ENCODE data around the gene TGOLN2.
"Not testable (repeated sequence)": the region's sequence is repeated elsewhere in the genome, so short reads cannot be mapped to it uniquely, and the experiment has no call there.

TGOLN2 gene

DNA sequence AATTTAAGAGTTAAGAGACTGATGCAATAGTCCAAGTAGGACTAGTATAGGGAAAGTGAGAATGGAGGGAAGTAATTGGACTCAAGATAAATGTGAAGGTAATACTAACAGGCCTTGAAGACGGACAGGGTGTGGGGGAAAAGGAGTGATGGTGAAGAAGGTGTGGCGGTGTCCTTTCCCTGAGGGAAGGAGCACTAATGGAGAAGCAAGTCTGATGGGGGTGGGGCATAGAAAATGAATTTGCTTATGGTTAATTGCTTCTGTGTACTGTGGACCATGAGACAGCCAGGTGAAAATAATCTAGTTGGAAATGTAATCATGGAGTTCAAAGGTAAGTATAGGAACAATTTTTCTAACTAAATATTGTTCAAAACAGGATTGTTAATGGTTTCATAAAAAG, 7.1 kb upstream of the TGOLN2 start:
- DNase-seq: no peak

DNA sequence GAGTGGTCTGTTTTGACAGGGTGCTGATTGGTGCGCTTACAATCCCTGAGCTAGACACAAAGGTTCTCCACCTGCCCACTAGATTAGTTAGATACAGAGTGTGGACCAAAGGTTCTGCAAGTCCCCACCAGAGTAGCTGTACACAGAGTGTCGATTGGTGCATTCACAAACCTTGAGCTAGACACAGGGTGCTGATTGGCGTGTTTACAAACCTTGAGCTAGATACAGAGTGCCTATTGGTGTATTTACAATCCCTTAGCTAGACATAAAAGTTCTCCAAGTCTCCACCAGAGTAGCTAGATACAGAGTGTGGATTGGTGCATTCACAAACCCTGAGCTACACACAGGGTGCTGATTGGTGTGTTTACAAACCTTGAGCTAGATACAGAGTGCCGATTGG, 6.1 kb upstream of the TGOLN2 start:
- not testable (repeated sequence) for DNase-seq

DNA sequence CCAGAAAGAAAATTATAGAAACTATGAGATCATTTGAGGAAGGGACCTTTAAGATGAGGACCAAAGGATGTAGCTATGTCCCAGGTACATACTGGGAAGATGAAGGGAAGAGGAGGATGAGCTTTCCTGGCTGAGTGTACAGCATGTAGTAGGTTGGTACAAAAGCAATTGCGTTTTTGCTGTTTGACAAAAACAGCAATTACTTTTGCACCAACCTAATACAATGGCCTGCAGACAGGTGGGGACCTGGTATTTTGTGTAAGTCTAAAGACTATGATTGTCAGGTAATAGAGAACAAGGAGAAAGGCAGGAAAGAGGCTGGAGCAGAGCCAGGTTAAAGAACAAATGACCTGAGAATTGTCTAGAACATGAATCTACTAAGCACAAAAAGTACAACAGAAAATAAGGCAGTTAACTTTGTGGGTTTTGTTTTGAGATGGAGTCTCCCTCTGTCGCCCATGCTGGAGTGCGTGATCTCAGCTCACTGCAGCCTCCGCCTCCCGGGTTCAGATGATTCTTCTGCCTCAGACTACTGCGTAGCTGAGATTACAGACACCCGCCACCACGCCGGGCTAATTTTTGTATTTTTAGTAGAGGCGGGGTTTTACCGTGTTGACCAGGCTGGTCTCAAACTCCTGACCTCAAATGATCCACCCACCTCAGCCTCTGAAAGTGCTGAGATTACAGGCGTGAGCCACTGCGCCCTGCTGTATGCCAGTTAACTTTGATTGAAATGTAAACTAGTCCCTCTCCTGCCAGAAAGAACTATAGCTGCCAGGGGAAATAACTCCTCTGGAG, 3.2 kb upstream of the TGOLN2 start:
- DNase-seq: no peak

DNA sequence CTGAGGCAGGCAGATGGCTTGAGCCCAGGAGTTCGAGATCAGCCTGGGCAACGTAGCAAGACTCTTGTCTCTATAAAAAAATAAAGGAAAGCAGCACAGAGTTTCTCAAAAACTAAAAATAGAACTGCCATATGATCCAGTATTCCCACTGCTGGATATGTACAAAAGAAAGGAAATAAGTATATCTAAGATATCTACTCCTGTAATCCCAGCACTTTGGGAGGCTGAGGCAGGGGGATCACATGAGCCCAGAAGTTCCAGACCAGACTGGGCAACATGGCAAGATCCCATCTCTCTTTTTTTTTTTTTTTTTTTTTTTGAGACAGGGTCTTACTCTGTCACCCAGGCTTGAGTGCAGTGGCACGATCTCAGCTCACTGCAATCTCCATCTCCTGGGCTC, 1.9 kb upstream of the TGOLN2 start:
- not testable (repeated sequence) for DNase-seq

DNA sequence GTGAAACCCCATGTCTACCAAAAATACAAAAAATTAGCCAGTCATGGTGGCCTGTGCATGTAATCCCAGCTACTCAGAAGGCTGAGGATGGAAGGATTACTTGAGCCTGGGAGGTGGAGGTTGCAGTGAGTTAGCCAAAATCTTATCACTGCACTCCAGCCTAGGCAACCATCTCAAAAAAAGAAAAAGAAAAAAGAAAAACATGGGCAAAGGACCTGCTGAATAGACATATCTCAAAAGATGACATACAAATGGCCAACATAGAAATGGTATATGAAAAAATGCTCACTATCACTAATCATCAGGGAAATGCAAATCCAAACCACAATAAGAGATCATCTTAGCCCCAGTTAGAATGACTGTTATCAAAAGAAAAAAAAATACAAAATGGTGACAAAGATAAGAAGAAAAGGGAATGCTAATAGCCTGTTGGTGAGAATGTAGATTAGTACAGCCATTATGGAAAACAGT, 1.4 kb upstream of the TGOLN2 start:
- no peak for DNase-seq

DNA sequence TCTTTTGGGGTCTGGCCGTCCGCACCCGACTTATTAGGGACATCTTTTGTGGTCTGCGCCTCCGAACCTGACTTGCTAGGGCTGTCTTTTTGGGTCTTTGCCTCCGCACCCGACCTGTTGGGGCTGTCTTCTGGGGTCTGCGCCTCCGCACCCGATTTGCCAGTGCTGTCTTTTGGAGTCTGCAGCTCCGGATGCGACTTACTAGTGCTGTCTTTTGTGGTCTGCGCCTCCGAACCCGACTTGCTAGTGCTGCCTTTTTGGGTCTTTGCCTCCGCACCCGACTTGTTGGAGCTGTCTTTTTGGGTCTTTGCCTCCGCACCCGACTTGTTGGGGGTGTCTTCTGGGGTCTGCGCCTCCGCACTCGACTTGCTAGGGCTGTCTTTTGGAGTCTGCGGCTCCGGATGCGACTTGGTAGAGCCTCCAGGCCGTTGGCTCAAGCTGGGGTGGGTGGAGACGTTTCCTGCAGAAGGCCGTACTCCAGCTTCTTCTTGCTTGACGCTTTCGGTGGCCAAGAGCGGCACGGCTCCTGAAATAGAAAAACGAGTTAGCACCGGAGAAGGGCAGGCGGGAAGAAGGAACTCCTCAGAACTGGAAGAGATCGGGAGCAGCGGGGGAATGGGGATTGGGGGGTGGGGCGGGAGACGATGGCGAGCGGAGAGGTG, 498 bp downstream of the TGOLN2 start:
- no peak for DNase-seq

DNA sequence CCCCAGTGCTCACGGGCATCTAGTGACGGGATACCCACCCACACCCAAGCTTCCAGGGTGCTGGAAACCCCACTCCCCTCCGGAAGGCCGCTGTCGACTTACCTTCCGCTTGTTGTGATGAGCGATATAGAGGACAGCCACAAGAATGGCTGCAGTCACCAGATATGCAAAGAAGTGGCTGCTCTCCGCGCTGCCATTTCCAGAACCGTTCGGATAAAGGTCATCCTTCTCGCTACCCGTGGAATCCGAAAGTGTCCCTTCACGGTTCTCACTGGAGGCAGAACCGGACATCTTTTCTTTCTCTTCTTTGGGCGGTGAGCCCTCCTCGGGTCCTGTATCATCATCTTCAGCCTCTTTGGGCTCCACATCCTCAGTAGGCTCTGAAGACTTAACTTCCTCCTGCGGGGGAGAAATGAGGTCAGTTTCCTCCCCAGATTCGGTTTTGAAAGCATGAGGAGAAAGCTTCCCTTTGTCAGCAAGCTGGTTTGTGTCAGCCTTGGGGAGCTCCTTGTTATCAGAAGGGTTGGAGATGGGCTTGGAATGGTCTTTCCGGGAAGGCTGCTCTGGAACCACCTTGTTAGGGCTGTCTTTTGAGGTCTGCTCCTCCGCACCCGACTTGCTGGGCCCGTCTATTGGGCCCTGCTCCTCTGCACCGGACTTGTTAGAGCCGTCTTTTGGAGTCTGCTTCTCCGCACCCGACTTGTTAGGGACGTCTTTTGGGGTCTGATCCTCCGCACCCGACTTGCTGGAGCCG, 1.2 kb downstream of the TGOLN2 start:
- no peak for DNase-seq

DNA sequence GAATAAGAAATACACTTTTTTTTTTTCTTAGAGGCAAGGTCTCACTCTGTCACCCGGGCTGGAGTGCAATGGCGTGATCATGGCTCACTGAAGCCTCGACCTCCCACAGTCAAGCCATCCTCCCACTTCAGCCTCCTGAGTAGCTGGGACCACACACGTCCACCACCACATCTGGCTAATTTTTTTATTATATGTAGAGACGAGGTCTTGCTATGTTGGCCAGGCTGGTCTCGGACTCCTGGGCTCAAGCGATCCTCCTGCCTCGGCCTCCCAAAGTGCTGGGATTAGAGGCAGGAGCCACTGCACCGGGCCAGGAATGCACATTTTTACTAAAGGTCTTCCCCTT, 2.4 kb downstream of the TGOLN2 start:
- no peak for DNase-seq

DNA sequence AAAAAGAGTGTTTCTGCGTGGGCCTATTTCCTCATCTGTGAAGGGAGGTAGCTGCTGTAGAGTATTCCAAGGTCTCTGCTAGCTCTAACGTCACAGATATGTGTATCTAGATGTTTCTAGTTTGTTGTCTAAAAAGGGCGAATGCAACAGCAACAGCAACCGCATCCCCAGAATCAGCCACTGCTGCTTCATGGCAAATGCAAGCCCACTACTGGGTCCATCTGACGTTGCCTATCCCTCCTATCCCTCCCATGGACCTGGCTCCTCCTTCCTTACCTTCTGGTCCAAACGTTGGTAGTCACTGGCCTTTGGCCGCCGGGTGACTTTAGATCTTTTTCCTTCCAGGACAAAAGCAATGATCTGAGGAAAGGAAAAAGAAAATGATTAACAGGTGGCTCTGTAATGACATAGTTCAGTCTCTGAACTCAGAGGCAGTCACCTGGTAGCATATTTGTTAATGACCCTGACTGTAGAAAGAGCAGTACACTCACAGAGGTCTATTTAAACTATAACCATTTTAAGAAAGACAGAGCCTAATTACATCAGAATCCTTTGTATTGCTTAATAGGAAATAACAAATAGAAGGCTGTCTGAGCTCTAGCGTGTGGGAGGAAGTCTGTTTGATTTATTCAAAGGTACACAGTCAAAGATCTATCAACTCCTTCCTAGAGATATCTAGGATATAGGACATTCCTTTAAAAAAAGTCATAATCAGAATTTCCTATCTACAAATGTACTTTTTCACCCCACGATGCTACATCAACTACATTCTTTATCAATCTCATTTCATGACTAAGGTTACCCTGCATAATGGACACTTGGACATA, 2.9 kb downstream of the TGOLN2 start:
- DNase-seq: no peak

DNA sequence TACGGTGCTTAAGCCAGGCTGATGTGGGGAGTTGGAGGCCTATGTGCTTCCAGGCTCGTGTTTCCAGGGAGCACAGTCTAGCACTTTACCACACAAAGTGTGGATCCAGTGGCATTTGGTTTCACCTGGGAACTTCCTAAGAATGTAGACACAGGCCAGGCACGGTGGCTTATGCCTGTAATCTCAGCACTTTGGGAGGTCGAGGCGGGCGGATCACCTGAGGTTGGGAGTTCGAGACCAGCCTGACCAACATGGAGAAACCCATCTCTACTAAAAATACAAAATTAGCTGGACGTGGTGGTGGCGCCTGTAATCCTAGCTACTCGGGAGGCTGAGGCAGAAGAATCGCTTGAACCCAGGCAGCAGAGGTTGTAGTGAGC, 3.8 kb downstream of the TGOLN2 start:
- not testable (repeated sequence) for DNase-seq

DNA sequence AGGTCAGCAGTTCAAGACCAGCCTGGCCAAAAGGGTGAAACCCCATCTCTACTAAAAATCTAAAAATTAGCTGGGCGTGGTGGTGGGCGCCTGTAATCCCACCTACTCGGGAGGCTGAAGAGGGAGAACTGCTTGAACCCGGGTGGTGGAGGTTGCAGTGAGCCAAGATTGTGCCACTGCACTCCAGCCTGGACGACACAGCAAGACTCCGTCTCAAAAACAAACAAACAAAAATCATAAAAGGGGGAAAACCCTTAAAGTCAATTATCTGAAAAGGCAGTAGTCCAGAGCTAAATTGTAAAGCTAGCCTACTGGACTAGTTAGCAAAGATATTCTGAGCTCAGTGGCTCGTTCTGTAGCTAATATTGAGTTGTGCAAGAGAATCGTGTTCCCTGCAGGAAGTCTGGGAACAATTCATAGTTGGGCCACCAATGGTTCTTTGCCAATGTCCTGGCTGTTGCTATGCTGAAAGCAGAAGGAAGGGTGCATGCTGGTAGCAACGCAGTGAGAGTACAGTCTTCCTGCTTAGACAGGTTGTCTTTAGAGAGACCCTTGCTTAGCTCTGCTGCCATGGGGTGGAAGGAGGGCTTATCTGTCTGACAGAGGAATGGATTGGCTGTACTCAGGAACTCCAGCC, 4.3 kb downstream of the TGOLN2 start:
- no peak for DNase-seq

DNA sequence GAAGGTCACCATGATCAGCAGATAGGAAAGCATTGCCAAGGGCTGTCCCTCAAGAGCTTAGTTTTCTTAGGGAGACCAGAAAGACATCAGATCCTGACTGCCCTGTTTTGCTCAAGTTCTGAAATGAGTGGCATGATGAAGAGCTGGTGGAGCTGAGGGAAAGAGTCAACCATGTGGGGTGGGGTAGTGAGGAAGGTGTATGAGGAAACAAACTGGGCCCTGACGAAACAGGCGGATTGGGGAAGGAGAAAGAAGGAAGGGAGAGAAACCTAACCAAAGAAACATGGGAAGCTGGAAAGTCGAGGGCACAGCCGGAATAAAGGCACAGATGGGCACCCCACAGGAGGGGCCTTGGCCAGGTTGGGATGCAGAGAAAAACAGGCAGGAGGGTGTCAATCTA, 8.0 kb downstream of the TGOLN2 start:
- no peak for DNase-seq

DNA sequence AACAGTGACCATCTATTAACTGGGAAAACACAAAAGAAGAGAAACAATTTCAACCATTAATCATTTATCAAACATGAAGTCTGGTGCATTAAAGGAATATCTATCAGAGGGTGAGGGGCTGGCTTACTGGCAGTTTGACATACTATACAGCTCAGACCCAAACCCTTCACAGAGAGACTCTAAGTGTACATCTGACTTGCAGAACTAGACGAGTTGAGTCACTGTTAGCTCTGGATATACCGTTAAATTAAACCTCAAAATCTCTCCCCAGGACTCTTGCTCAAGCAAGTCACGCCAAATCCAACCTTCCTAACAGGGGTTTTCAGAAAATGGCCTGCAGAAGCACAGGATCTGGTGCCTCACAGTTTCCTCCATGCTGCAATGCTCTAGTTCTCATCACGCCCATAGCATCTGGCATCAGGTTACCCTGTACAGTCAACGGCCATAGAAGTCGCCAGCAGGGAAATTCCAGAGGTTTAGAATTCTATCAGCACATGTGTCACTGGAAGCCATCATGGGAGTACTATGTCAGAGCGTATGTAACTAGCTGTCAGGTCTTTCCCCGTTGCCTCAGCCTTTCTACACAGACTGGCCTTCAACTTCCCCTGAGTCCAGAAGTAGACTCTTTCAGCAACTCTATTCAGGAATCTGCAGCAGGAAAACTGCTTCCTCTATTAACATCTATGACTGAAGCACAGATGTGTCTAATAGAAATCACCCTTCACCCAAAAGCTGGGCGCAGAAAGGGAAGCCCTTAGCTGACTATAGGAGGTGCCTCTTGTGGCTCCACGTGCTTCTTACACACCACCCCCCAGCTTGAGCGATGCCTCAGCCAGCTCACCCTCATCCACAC, 9.3 kb downstream of the TGOLN2 start:
- DNase-seq: no peak

DNA sequence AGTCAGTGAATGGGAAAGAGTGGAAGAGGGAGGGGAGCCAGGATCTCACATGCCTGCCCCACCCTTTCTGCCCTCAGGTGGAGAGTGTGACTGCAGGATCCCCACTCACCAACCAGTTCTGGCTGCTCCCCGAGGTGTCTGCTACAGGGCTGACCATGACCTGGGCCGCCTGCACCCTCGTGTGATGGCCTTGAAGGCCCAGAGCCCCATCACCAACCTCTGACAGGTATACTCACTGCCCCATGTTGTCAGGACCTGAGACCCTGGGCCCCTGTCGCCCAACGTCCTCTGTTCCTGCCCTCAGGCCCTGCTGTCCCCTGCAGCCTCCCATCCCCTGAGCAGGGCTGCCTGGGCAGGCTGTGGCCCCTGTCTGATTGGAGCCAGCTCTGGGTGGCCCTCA, 11.9 kb downstream of the TGOLN2 start:
- DNase-seq: not testable (repeated sequence)

DNA sequence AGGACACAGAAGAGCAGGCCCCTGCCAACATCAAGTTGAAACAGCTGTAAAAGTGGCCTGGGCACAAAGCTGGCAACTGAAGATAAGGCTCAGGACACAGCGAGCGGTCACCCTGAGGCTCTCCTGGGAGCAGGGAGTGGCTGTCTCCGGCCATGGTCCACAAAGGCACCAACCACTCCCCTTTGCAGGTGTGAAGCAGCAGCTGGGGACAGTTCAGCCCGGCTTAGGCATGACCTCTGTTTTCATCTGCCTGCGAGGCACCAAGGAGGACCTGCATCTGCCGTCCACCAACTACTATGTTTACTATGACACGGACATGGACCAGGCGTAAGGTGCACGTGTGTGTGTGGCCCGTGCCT, 12.9 kb downstream of the TGOLN2 start:
- no peak for DNase-seq

DNA sequence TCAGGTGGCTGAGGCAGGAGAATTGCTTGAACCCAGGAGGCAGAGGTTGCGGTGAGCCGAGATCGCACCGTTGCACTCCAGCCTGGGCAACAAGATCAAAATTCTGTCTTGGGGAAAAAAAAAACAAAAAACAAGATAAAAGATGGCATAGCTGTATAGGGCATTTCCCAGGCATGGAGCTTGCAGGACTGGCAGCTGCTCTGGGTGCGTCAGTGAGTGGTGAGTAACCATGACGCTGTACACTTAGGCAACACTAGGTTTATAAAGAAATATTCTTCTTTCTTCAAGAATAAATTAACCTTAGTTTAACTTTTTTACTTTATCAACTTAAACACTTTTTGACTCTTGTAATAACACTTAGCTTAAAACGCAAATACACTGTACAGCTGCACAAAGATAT, 15.4 kb downstream of the TGOLN2 start:
- no peak for DNase-seq

DNA sequence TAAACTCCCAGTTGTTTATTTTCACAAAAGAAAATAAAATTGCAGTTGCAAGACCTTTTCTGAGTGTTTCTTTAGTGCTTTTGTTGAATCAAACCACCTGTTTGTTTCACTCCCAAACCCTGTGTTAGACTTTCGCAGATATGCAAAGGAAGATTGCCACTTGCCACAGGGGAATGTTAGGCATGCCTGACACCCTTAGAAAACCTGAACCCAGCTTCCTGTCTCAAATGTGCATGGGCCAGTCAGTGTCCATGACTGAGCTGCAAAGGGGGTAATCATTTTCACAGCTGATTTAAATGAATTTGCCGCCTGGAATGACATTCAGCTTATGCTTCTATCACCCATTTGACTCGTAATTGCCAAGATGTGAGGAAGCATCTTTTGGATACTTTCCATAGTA, 17.5 kb downstream of the TGOLN2 start:
- no peak for DNase-seq

DNA sequence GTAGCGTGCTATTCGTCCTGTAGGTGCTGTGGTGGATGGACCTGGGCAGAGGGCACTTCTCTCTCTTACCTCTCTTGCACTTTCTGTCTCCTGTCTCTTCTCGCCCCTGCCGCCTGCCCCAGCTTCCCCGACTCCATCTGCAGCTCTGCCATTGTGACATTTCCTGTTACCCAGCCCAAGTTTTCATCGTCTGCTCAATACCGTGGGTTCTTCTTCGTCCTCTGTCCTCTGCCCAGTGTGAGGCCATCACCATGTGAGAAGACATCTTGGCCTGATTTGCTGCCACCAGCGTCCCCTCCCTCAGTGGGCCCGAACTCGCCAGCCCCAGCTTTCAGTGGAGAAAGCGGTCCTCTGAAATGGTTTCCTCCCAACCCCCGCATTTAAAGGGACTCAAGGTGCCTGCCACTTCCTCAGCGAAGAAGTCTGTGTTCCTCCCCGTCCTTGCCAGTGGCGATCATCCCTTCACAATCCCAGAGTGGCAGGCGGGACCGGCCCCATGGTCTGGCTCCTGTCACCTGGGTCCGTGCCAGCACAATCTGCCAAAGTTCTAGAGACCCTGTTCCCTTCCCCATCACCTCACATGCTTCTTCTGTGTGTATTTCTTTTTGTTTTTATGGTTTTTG, 18.0 kb downstream of the TGOLN2 start:
- DNase-seq: no peak

DNA sequence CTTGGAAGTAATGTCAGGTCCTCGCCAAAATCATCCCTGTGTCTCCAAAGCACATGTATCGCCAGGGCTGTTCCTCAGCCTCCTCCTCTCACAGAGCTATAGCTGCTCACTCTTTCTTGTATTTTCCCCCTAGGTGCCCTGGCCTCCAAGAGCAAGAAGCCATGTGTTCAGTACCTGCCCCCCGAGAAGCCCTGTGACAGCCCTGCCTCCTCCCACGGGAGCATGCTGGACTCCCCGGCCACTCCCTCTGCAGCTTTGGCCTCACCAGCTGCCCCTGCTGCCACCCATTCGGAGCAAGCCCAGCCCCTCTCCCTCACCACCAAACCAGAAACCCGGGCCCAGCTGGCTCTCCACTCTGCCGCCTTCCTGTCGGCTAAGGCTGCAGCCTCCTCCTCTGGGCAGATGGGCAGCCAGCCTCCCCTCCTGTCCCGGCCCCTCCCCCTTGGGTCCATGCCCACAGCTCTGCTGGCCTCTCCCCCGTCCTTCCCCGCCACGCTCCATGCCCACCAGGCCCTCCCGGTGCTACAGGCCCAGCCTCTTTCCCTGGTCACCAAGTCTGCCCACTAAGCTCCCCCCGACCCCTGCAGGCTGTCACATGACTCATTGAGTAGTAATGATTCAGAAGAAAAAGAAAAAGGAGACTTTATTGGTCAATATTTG, 18.8 kb downstream of the TGOLN2 start:
- peak; percentile 72 for DNase-seq

DNA sequence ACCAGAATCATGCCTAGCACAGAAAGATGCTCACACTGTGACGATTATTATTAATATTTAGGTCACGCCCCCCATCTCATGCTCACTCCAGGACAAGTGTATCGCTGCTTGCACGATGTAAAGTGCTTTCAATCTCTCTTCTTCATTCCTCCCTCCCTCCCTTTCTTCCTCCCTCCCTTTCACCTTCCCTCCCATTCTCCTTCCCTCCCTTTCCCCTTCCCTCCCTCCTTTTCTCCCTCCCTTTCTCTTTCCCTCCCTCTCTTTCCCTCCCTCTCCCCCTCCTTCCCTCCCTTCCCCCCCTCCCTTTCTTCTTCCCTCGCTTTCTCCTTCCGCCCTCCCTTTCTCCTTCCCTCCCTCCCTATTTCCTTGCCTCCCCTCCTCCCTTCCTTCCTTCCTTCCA, 19.6 kb downstream of the TGOLN2 start:
- no peak for DNase-seq

DNA sequence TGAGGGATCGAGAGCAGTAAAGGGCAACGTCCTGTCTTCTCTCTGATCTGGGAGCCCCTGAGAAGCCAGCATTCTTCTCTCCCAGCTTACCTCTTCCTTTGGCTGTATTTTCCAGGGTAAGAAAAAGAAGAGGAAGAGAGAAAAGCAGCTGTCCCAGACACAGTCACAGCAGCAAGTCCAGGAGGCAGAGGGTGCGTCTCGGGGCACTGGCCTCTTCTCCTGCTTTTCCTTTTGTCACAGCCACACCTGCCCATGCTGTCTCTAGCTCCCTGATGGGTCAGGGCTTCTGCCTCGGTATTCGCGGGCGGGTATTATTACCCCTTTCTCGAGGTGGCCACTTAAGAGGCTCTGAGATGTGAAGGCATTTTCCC, 20.3 kb downstream of the TGOLN2 start:
- DNase-seq: no peak

All from NCI-H1092 treated with DMSO at 0.1 percent for 48 hours (cell line).